ENCODE results near the gene CYP4F8.

Gene CYP4F8

GRCh38 chr19:15614507-15615379, at the start of gene CYP4F8:
Gene CYP4F8, plus strand, starts transcription at chr19:15615218. Its CDS starts 399 bp downstream, at chr19:15615617.
- ChIA-PET CTCF (interaction anchor here (0.6 kb wide), 2 partner anchors 43 to 567 kb away, joined by 4 to 9 read pairs; no protein-coding TSS in a partner anchor), POLR2A (ENCODE audit: low non-redundant PET) (no interaction called here)
- DNase-seq (ENCODE audit: low spot score), result no peak
- TF ChIP-seq CTCF (conservative IDR thresholded peaks at IDR 0.05; ENCODE audit: low read depth), result no peak
- H3K27ac ChIP-seq, result no peak within 1 kb of the TSS

- TF ChIP-seq CTCF (conservative IDR thresholded peaks at IDR 0.05; ENCODE audit: low read depth), result no peak
- no peak for DNase-seq (ENCODE audit: low spot score)
- CTCF ChIA-PET, result no interaction called here
- POLR2A ChIA-PET (ENCODE audit: low non-redundant PET), result no interaction called here
- H3K27ac ChIP-seq, result no peak overlapping the region
These were observed 44.6 kb upstream of the CYP4F8 start for GRCh38 chr19:15570420-15570819.

GRCh38 chr19:15575406-15575805, 39.6 kb upstream of the CYP4F8 start:
- no peak for DNase-seq (ENCODE audit: low spot score)
- TF ChIP-seq CTCF (conservative IDR thresholded peaks at IDR 0.05; ENCODE audit: low read depth), result no peak
- POLR2A ChIA-PET (ENCODE audit: low non-redundant PET), result no interaction called here
- H3K27ac ChIP-seq, result no peak overlapping the region
- CTCF ChIA-PET, result interaction anchor here (0.6 kb wide), 1 partner anchor 582 kb away, joined by 3 read pairs; no protein-coding TSS in a partner anchor

GRCh38 chr19:15576526-15577156, 38.4 kb upstream of the CYP4F8 start:
- TF ChIP-seq CTCF (conservative IDR thresholded peaks at IDR 0.05; ENCODE audit: low read depth), result no peak
- CTCF ChIA-PET, result interaction anchor here (0.6 kb wide), 1 partner anchor 53 kb away, joined by 3 read pairs; no protein-coding TSS in a partner anchor
- POLR2A ChIA-PET (ENCODE audit: low non-redundant PET), result no interaction called here
- no peak for DNase-seq (ENCODE audit: low spot score)
- no peak overlapping the region for H3K27ac ChIP-seq

- no peak for TF ChIP-seq CTCF (conservative IDR thresholded peaks at IDR 0.05; ENCODE audit: low read depth)
- POLR2A ChIA-PET (ENCODE audit: low non-redundant PET), result no interaction called here
- CTCF ChIA-PET, result interaction anchor here (0.5 to 0.6 kb wide), 2 partner anchors 52 to 515 kb away, joined by 3 to 4 read pairs; no protein-coding TSS in a partner anchor
- no peak for DNase-seq (ENCODE audit: low spot score)
- H3K27ac ChIP-seq, result no peak overlapping the region
These were observed 37.7 kb upstream of the CYP4F8 start for GRCh38 chr19:15577184-15577771.

- TF ChIP-seq CTCF (conservative IDR thresholded peaks at IDR 0.05; ENCODE audit: low read depth), result no peak
- no peak for DNase-seq (ENCODE audit: low spot score)
- ChIA-PET POLR2A (ENCODE audit: low non-redundant PET) (no interaction called here), CTCF (no interaction called here)
- H3K27ac ChIP-seq, result no peak overlapping the region
These were observed 31.7 kb upstream of the CYP4F8 start for GRCh38 chr19:15583346-15583745.

All from RWPE1 (cell line).